Cardiac muscle cell (in vitro differentiated cells and primary cell): Measurements from ENCODE around the gene NUP85. TPM values are rescaled to one million over a fixed set of nuclear protein-coding genes. Genes with fewer than 3 reads are reported as not detected.
A peak's percentile ranks its signal among the peaks of the same experiment; 100 is the strongest.

Experiments used
- DNase-seq, 2 donors: peaks; one replicate each; pipeline versions ENCODE4 v3.0.0 to v3.0.0-alpha.2; 2010 to 2017; ENCODE audit warnings: low read depth in 1 of 2, low spot score in 1 of 2
- H3K27ac ChIP-seq: fragments of 200-600 bp; sonication (generic); 2 replicates; pipeline ENCODE4 v1.5.1; 2016
- H3K27me3 ChIP-seq: fragments of 200-600 bp; sonication (generic); 2 replicates; pipeline ENCODE4 v1.6.0; 2016; ENCODE audit warnings: control low read depth
- H3K36me3 ChIP-seq: fragments of 200-600 bp; sonication (generic); 2 replicates; pipeline ENCODE4 v1.5.1; 2016; ENCODE audit warnings: control low read depth
- H3K4me1 ChIP-seq: fragments of 200-600 bp; sonication (generic); 2 replicates; pipeline ENCODE4 v1.8.1; 2017; ENCODE audit warnings: low read depth, mild to moderate bottlenecking, mixed run types
- H3K4me3 ChIP-seq: fragments of 200-600 bp; sonication (generic); 2 replicates; pipeline ENCODE4 v1.5.1; 2016; ENCODE audit warnings: mild to moderate bottlenecking
- H3K9me3 ChIP-seq: fragments of 200-600 bp; sonication (generic); 2 replicates; pipeline ENCODE4 v1.5.1; 2017; ENCODE audit warnings: low read depth, mild to moderate bottlenecking, control low read depth
- CTCF ChIP-seq: IDR thresholded peaks from 2 replicates; pipeline ENCODE4 v1.5.1; 2012; ENCODE audit warnings: low read depth, mild to moderate bottlenecking, low read length
- polyA plus RNA-seq: library from polyadenylated mRNA; unstranded; fragments of >200 nt; fragmentation: Nextera tagmentation; extraction: Ambion mirVana; gene quantifications from 2 replicates; pipeline ENCODE4 v1.2.1, GENCODE V29; 2016
- total RNA-seq: library from RNA; depleted of rRNA; stranded (reverse); fragments of >200 nt; gene quantifications from 2 replicates; pipeline ENCODE4 v1.2.3, GENCODE V29; 2016

The NUP85 gene
- total and polyA plus RNA-seq, 2 experiments from 2014 or later, result 23.4 to 51.9 TPM

GRCh38 chr17:75263055-75263454 is 57.6 kb downstream of the NUP85 start:
- no peak for TF ChIP-seq CTCF

GRCh38 chr17:75265614-75266315 is 60.3 kb downstream of the NUP85 start:
- TF ChIP-seq CTCF, result no peak
- Histone ChIP-seq H3K4me1 (peaks cover 6% of the 10 kb centered on the region), H3K4me3 (no peak overlapping the region), H3K27me3 (no peaks in the 10 kb centered on the region), H3K9me3 (no peaks in the 10 kb centered on the region), H3K36me3 (peaks cover 9% of the 10 kb centered on the region), H3K27ac (no peak overlapping the region)
- no peak for DNase-seq

More at GRCh38 chr17:75263055-75263454, 57.6 kb downstream of the NUP85 start:
- peak overlapping the region; percentile 99 for H3K27ac ChIP-seq
- peaks cover 9% of the 10 kb centered on the region for H3K36me3 ChIP-seq
- no peak for DNase-seq
- peaks cover 14% of the 10 kb centered on the region for H3K4me1 ChIP-seq
- no peaks in the 10 kb centered on the region for H3K27me3 ChIP-seq
- H3K9me3 ChIP-seq, result no peaks in the 10 kb centered on the region
- H3K4me3 ChIP-seq, result peak overlapping the region; percentile 91

- H3K4me3 ChIP-seq, result no peak overlapping the region
- no peak for TF ChIP-seq CTCF
- no peaks in the 10 kb centered on the region for H3K27me3 ChIP-seq
- peak overlapping the region; percentile 53 for H3K27ac ChIP-seq
- no peak for DNase-seq
- H3K36me3 ChIP-seq, result peaks cover 9% of the 10 kb centered on the region
- H3K4me1 ChIP-seq, result peaks cover 6% of the 10 kb centered on the region
- H3K9me3 ChIP-seq, result no peaks in the 10 kb centered on the region
Observed at GRCh38 chr17:75266316-75267152, 61.1 kb downstream of the NUP85 start.

- peak overlapping the region; percentile 53 for H3K27ac ChIP-seq
- peaks cover 9% of the 10 kb centered on the region for H3K36me3 ChIP-seq
- no peak for TF ChIP-seq CTCF
- H3K4me1 ChIP-seq, result peaks cover 6% of the 10 kb centered on the region
- H3K9me3 ChIP-seq, result no peaks in the 10 kb centered on the region
- no peak overlapping the region for H3K4me3 ChIP-seq
- DNase-seq, result no peak
- no peaks in the 10 kb centered on the region for H3K27me3 ChIP-seq
Observed at GRCh38 chr17:75267153-75267410, 61.6 kb downstream of the NUP85 start.

- TF ChIP-seq CTCF, result no peak
- Histone ChIP-seq H3K27ac (peak overlapping the region; percentile 53), H3K4me1 (peaks cover 4% of the 10 kb centered on the region), H3K36me3 (peaks cover 9% of the 10 kb centered on the region), H3K27me3 (no peaks in the 10 kb centered on the region), H3K9me3 (no peaks in the 10 kb centered on the region), H3K4me3 (no peak overlapping the region)
- DNase-seq, result peak in 1 of 2 donors; percentile 17
Observed at GRCh38 chr17:75267411-75268232, 62.1 kb downstream of the NUP85 start.
